IPS-18a (cell line): ENCODE results near the gene PTPN22.

Experiments used
- H3K27ac ChIP-seq: one replicate; pipeline ENCODE4 v1.5.1; 2013; ENCODE audit warnings: low read length
- H3K27me3 ChIP-seq: one replicate; pipeline ENCODE4 v1.6.1; 2013; ENCODE audit warnings: mild to moderate bottlenecking, low read length; ENCODE audit not compliant: control insufficient read depth, insufficient read depth
- H3K36me3 ChIP-seq: one replicate; pipeline ENCODE4 v1.6.1; 2013; ENCODE audit warnings: low read depth, low read length; ENCODE audit not compliant: control insufficient read depth
- H3K4me1 ChIP-seq: one replicate; pipeline ENCODE4 v1.6.1; 2013; ENCODE audit warnings: low read depth, low read length; ENCODE audit not compliant: control insufficient read depth
- H3K4me3 ChIP-seq: one replicate; pipeline ENCODE4 v1.5.1; 2013; ENCODE audit warnings: low read length
- H3K9ac ChIP-seq: one replicate; pipeline ENCODE4 v1.6.1; 2013; ENCODE audit warnings: mild to moderate bottlenecking, low read length, moderate library complexity
- H3K9me3 ChIP-seq: one replicate; pipeline ENCODE4 v1.6.1; 2013; ENCODE audit warnings: low read depth, low read length; ENCODE audit not compliant: control insufficient read depth

The PTPN22 gene

DNA sequence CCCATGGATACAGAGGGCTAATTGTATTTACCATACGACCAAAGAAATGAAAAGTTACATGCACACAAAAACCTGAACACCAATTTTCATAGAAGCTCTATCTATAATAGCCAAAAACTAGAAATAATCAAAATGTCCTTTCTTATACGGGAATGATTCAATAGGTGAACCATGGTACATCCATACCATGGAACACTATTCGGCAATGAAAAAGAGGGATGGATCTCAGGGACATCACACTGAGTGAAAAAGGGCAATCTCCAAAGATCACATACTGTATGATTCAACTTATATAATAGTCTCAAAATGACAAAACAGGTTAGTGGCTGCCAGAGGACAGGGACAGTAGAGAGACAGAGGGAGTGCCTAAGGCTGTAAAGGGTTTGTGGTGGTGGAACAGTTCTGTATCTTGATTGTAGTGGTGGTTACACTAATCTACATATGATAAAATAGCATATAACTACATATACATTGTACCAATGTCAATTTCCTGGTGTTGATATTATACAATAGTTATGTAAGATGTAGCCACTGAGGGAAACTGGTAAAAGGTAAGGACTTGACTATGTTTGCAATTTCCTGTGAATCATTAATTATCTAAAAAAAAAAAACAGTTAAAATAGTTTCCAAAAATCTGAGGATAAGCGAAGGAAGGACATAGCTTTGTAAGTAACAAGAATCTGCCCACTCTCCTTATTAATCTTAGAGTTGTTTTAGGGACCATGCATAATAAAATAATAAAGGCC is 62.9 kb downstream of the PTPN22 start:
- Histone ChIP-seq H3K27ac (no peak overlapping the region), H3K36me3 (no peaks in the 10 kb centered on the region), H3K9me3 (no peaks in the 10 kb centered on the region), H3K27me3 (no peaks in the 10 kb centered on the region), H3K4me3 (no peak overlapping the region), H3K4me1 (peaks cover 13% of the 10 kb centered on the region), H3K9ac (no peak overlapping the region)

DNA sequence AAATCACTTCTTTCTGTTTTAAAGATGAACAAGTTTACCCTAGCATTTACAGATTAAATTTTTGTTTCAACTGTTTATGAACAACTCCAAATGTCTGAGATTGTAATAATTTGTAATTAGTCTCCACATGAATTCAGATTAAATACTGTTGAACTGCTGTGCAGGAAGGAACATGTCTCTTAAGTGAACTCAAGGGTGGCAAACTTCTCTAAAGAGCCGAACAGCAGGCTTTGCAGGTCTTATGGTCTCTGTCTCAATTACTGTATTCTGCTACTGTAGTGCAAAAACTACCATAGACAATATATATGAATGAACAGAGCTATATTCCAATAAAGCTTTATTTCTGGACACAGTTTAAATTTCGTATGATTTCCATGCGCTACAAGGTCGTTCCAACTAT is 65.9 kb downstream of the PTPN22 start:
- H3K27ac ChIP-seq = no peak overlapping the region
- peaks cover 5% of the 10 kb centered on the region for H3K4me1 ChIP-seq
- H3K4me3 ChIP-seq = no peak overlapping the region
- H3K9me3 ChIP-seq = no peaks in the 10 kb centered on the region
- no peaks in the 10 kb centered on the region for H3K27me3 ChIP-seq
- no peak overlapping the region for H3K9ac ChIP-seq
- no peaks in the 10 kb centered on the region for H3K36me3 ChIP-seq

DNA sequence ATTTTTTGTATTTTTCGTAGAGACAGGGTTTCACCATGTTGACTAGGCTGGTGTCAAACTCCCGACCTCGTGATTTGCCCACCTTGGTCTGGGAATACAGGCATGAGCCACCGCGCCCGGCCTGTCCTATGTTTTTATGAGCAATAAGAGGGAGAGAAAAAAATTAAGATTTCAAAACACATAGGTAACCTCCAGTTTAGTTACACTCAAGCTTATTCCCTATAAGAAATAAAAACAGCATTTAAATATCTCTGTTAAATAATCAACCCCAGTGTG is 66.3 kb downstream of the PTPN22 start:
- H3K4me3 ChIP-seq = no peak overlapping the region
- peaks cover 1% of the 10 kb centered on the region for H3K4me1 ChIP-seq
- no peak overlapping the region for H3K9ac ChIP-seq
- no peak overlapping the region for H3K27ac ChIP-seq
- H3K27me3 ChIP-seq = no peaks in the 10 kb centered on the region
- H3K9me3 ChIP-seq = no peaks in the 10 kb centered on the region
- H3K36me3 ChIP-seq = no peaks in the 10 kb centered on the region

DNA sequence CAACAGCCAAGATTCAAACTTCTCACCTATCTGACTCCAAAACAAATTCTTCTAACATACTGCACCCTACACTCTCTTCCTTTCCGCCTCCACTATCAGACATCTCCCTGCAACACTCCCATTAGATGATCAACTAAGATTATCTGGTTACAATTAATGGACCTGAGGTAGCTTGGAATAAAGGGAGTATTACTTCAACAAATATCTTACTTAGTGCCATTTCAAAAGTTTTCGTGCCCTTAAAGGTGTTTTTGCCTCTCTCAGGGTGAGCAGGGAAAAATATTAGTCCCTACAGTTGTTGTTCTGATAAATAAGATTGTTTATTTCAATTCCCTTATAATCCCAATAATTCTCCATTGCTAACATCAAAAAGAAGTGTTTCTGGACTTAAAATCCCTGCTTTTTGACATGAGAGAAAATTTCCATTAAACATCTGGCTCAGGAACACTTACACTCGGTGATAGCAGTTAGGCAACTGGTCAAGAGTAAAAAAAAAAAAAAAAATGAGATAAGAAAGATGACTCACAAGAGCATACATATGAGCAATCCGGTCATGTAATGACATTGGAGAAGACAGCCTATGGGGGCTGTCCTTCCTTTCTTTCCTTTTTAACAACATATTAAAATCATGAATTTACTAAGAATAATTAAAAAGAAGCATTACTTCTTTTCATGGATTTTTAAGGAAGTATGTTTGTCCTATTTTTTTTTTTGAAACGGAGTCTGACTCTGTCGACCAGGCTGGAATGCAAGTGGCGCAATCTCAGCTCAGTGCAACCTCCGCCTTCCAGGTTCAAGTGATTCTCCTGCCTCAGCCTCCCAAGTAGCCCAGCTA is 66.9 kb downstream of the PTPN22 start:
- no peaks in the 10 kb centered on the region for H3K4me1 ChIP-seq
- no peak overlapping the region for H3K27ac ChIP-seq
- no peaks in the 10 kb centered on the region for H3K9me3 ChIP-seq
- no peak overlapping the region for H3K9ac ChIP-seq
- H3K4me3 ChIP-seq = no peak overlapping the region
- no peaks in the 10 kb centered on the region for H3K27me3 ChIP-seq
- H3K36me3 ChIP-seq = no peaks in the 10 kb centered on the region

DNA sequence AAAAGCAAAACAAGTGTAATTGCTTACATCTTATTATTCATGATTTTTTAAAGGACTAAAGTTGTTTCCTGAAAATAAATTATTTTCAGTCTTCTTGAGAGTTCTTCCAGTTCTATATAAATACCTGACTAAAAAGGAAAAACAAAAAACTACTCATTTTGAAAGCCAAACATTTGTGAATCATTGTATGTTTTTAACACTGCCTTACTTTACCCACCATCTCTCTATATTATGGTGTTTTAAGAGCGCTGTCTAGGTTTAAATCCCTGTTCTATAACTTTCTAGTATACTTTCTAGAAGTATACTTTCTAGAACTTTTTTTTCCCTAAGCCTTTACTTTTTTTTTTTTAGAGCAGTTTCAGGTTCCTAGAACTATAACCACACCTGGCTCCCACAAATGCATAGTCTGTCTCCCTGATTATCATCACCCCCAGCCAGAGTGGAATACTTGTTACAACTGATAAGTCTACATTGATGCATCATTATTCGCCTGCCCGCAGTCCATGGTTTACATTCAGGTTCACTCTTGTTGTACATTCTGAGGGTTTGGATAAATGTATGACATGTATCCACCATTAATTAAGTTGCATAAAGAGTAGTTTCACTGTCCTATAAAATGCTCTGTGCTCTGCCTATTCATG is 69.0 kb downstream of the PTPN22 start:
- H3K27ac ChIP-seq = no peak overlapping the region
- H3K4me3 ChIP-seq = no peak overlapping the region
- peaks cover 4% of the 10 kb centered on the region for H3K36me3 ChIP-seq
- no peaks in the 10 kb centered on the region for H3K9me3 ChIP-seq
- no peak overlapping the region for H3K9ac ChIP-seq
- no peaks in the 10 kb centered on the region for H3K4me1 ChIP-seq
- no peaks in the 10 kb centered on the region for H3K27me3 ChIP-seq

DNA sequence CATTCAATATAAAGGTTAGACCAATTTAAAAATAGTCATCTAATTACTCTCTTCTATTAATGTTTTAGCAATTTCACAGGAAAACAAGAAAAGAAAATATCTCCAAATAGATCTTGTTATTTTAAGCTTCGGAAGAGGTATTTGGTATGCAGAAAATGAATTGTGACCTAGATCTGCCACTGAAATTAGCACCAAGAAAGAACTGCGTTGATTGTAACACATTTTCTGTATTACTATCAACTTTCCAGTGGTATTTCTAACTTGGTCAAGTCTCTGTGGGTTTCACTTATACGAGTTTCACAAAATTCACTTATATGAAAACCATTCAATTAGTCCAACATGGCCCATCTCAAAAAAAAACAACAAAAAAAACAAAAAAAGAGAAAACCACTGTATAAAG is 71.0 kb downstream of the PTPN22 start:
- Histone ChIP-seq H3K27me3 (no peaks in the 10 kb centered on the region), H3K27ac (no peak overlapping the region), H3K4me1 (no peaks in the 10 kb centered on the region), H3K9ac (no peak overlapping the region), H3K4me3 (no peak overlapping the region), H3K36me3 (peaks cover 14% of the 10 kb centered on the region), H3K9me3 (no peaks in the 10 kb centered on the region)

DNA sequence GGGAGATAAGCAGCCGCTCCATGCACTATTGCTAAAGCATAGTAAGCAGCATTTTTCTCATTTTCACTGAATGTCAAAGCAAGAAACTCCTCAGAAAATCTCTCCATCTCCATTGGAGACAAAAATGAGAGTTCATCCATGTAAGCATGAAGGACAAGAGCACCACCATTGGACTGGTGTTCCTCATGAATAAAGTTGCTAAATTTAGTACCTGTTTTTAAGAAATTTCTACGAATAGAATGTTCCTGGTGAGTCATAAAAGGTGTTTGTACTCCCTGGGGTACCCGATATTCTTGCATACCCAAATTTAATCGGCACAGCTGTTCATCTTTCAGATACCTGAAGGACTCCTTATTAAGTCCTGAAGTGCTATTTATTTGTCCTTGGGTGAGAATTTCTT is 74.0 kb downstream of the PTPN22 start:
- Histone ChIP-seq H3K27ac (no peak overlapping the region), H3K4me1 (no peaks in the 10 kb centered on the region), H3K4me3 (no peak overlapping the region), H3K27me3 (no peaks in the 10 kb centered on the region), H3K9ac (no peak overlapping the region), H3K36me3 (peaks cover 19% of the 10 kb centered on the region), H3K9me3 (no peaks in the 10 kb centered on the region)

DNA sequence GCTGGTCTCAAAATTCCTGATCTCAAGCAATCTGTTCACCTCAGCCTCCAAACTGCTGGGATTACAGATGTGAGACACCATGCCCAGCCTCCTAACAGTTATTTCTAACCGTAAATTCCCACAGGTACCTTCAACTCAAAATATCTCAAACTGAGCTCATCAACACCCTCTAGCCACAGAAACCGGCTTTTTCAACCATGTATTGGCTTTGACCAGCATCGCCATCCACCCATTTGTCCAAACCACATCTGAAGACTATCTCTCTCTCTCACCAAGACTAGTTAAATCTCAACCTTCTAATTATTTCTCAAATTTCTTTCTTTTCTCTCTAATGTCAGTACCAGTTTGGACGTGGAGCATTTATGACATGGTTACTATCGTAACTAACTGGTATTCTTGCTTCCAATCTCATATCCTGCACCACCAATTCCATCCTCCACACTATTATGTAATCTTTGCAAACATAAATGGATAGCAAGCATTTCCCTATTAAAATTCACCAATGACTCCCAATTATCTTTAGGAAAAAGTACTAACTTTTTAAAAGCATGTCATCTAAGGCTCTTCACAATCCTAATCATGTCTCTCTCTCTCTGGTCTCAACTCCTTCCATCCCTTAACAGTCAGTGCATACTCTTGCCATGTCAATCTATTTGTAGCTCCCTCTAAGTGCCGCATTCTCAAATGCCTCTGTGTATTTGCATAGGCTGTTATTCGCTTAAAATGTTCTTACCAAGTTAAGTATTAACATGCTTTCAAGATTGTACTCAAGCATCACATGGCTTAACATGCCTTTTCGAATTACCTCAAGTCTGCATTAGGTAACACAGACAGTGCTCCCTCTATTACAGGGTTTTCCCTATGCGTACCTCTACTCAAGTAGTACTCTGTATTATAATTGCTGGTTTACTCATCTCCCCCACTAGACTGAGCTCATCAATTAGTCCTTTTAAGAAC is 77.4 kb downstream of the PTPN22 start:
- peaks cover 19% of the 10 kb centered on the region for H3K36me3 ChIP-seq

DNA sequence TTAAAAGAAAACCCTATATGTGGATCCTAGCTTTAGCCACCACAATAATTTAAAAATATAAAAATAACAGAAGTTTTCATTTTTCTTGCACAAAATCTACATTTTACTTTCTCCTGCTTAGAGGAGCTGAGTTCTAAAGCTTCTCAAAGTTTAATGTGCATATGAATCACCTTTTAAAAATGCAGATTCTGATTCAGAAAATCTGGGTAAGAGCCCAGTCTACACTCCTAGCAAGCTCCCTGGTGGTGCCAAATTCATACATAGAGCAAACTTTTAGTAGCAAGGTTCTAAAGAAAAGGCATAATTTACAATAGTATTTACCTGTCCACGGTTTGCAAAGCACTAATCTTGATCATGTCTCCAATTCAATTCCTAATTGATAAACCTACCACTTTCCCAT is 78.5 kb downstream of the PTPN22 start:
- Histone ChIP-seq H3K27me3 (no peaks in the 10 kb centered on the region), H3K4me3 (no peak overlapping the region), H3K9ac (no peak overlapping the region), H3K4me1 (no peaks in the 10 kb centered on the region), H3K36me3 (peaks cover 19% of the 10 kb centered on the region), H3K27ac (no peak overlapping the region), H3K9me3 (no peaks in the 10 kb centered on the region)

More for the DNA sequence above, 77.4 kb downstream of the PTPN22 start:
- Histone ChIP-seq H3K9me3 (no peaks in the 10 kb centered on the region), H3K27me3 (no peaks in the 10 kb centered on the region), H3K27ac (no peak overlapping the region), H3K4me3 (no peak overlapping the region), H3K4me1 (no peaks in the 10 kb centered on the region), H3K9ac (no peak overlapping the region)

DNA sequence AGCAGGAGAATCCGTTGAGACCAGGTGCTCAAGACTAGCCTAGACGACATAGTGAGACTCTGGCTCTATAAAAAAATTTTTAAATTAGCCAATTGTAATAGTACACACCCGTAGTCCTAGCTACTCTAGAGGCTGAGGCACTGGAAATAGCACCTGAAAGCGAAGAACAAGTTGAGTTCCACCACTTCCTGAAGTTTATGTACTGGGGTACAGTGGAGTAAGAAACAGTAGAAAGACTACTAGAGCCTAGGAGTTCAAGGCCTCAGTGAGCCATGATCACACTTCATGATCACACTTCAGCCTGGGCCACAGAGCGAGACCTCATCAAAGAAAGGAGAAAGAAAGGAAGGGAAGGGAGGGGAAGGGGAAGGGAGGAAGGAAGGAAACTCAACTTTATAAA is 79.0 kb downstream of the PTPN22 start:
- Histone ChIP-seq H3K9ac (no peak overlapping the region), H3K4me1 (no peaks in the 10 kb centered on the region), H3K9me3 (no peaks in the 10 kb centered on the region), H3K36me3 (peaks cover 15% of the 10 kb centered on the region), H3K27ac (no peak overlapping the region), H3K4me3 (no peak overlapping the region), H3K27me3 (no peaks in the 10 kb centered on the region)

DNA sequence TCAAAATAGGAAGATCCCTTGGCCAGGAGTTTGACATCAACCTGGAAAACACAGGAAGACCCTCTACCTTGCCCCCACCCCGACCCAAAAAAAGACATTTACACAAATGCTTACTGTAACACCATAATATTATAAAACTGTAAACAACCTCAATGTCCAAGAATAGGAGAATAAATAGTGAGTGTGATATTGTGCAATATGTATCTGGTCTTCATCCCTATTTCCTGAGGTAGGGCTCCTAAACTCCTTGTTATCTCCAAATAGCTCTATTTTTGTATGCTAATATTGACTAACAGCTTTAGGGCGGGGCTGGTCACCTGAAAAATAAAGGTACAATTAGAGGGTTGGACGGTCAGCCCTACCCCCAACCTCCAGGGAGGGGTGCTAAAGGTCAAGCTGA is 82.7 kb downstream of the PTPN22 start:
- no peaks in the 10 kb centered on the region for H3K27me3 ChIP-seq
- no peak overlapping the region for H3K4me3 ChIP-seq
- H3K4me1 ChIP-seq = no peaks in the 10 kb centered on the region
- no peak overlapping the region for H3K27ac ChIP-seq
- no peak overlapping the region for H3K9ac ChIP-seq
- no peaks in the 10 kb centered on the region for H3K36me3 ChIP-seq
- H3K9me3 ChIP-seq = no peaks in the 10 kb centered on the region
